ENCODE measurements around the gene HSD3B7.

The HSD3B7 gene

DNA sequence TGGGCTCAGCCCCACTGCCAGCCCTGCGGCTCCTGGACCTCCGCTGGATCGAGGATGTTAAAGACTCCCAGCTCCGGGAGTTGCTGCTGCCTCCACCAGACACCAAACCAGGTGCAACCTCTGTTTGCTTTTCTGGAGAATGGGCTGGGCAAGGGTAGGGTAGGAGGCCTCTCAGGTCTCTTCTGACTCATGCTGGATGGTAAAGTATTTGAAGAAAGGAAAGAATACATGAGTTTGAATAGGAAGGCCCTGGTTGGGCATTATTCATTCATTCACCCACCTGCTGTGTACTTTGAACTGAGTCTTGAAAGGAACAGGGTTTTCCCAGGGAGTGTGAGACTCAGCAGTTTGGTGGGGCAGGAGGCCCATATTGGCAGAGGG lies 42.6 kb upstream of the HSD3B7 start:
- Histone ChIP-seq H3K9ac (ENCODE audit: low read depth, low read length) (no peak overlapping the region), H3K27ac (ENCODE audit: low read length) (no peak overlapping the region), H3K4me3 (ENCODE audit: low read depth in 1 of 2, low read length in 2 of 2) (no peak overlapping the region), H3K79me2 (ENCODE audit: insufficient read depth, low read length) (peaks cover 6% of the 10 kb centered on the region; the same call in 1 of the 2 replicates), H2AFZ (ENCODE audit: low read depth, low read length) (no peak overlapping the region), H3K9me3 (ENCODE audit: insufficient read depth, low read length, severe bottlenecking) (no peaks in the 10 kb centered on the region), H3K4me1 (ENCODE audit: insufficient read depth, low read length) (peaks cover 10% of the 10 kb centered on the region), H3K36me3 (ENCODE audit: insufficient read depth, low read length) (peaks cover 77% of the 10 kb centered on the region), H4K20me1 (ENCODE audit: insufficient read depth, low read length) (peaks cover 17% of the 10 kb centered on the region), H3K4me2 (ENCODE audit: insufficient read depth, low read length) (no peak overlapping the region), H3K27me3 (ENCODE audit: insufficient read depth, low read length, poor library complexity) (no peaks in the 10 kb centered on the region)
- TF ChIP-seq EZH2 (IDR thresholded peaks at IDR 0.05; ENCODE audit: borderline replicate concordance, low read depth, low read length, severe bottlenecking) = no peak
- TF ChIP-seq, protein P1, sequence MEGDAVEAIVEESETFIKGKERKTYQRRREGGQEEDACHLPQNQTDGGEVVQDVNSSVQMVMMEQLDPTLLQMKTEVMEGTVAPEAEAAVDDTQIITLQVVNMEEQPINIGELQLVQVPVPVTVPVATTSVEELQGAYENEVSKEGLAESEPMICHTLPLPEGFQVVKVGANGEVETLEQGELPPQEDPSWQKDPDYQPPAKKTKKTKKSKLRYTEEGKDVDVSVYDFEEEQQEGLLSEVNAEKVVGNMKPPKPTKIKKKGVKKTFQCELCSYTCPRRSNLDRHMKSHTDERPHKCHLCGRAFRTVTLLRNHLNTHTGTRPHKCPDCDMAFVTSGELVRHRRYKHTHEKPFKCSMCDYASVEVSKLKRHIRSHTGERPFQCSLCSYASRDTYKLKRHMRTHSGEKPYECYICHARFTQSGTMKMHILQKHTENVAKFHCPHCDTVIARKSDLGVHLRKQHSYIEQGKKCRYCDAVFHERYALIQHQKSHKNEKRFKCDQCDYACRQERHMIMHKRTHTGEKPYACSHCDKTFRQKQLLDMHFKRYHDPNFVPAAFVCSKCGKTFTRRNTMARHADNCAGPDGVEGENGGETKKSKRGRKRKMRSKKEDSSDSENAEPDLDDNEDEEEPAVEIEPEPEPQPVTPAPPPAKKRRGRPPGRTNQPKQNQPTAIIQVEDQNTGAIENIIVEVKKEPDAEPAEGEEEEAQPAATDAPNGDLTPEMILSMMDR (IDR thresholded peaks at IDR 0.05; ENCODE audit: borderline replicate concordance, extremely low read depth, low read length, poor library complexity, severe bottlenecking) = no peak
- no peak for ATAC-seq (ENCODE audit: insufficient read depth, low read depth)
- DNase-seq = no peak

DNA sequence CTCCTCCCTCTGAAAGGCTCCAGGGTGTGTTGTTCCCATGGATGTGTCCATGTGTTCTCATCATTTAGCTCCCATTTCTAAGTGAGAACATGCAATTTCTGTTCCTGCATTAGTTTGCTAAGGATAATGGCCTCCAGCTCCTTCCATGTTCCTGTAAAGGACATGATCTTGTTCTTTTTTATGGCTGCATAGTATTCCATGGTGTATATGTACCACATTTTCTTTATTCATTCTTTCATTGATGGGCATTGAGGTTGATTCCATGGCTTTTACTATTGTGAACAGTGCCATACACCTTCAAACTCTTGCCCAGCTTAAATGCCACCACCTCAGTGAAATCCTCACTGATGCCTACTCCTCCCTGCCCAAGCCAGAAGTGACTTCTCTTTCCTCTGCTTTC lies 40.7 kb upstream of the HSD3B7 start:
- no peak overlapping the region for H2AFZ ChIP-seq (ENCODE audit: low read depth, low read length)
- no peaks in the 10 kb centered on the region for H3K27me3 ChIP-seq (ENCODE audit: insufficient read depth, low read length, poor library complexity)
- H3K4me2 ChIP-seq (ENCODE audit: insufficient read depth, low read length) = no peak overlapping the region
- no peaks in the 10 kb centered on the region for H3K9me3 ChIP-seq (ENCODE audit: insufficient read depth, low read length, severe bottlenecking)
- DNase-seq = no peak
- no peak overlapping the region for H3K9ac ChIP-seq (ENCODE audit: low read depth, low read length)
- no peak overlapping the region for H3K4me3 ChIP-seq (ENCODE audit: low read depth in 1 of 2, low read length in 2 of 2)
- H3K27ac ChIP-seq (ENCODE audit: low read length) = no peak overlapping the region
- no peak for ATAC-seq (ENCODE audit: insufficient read depth, low read depth)
- peaks cover 3% of the 10 kb centered on the region; the same call in 1 of the 2 replicates for H3K79me2 ChIP-seq (ENCODE audit: insufficient read depth, low read length)
- no peaks in the 10 kb centered on the region for H3K4me1 ChIP-seq (ENCODE audit: insufficient read depth, low read length)
- TF ChIP-seq, protein P1 (IDR thresholded peaks at IDR 0.05; ENCODE audit: borderline replicate concordance, extremely low read depth, low read length, poor library complexity, severe bottlenecking) = no peak
- no peak for TF ChIP-seq EZH2 (IDR thresholded peaks at IDR 0.05; ENCODE audit: borderline replicate concordance, low read depth, low read length, severe bottlenecking)
- peaks cover 11% of the 10 kb centered on the region; the same call in 1 of the 2 replicates for H4K20me1 ChIP-seq (ENCODE audit: insufficient read depth, low read length)
- H3K36me3 ChIP-seq (ENCODE audit: insufficient read depth, low read length) = peaks cover 76% of the 10 kb centered on the region

DNA sequence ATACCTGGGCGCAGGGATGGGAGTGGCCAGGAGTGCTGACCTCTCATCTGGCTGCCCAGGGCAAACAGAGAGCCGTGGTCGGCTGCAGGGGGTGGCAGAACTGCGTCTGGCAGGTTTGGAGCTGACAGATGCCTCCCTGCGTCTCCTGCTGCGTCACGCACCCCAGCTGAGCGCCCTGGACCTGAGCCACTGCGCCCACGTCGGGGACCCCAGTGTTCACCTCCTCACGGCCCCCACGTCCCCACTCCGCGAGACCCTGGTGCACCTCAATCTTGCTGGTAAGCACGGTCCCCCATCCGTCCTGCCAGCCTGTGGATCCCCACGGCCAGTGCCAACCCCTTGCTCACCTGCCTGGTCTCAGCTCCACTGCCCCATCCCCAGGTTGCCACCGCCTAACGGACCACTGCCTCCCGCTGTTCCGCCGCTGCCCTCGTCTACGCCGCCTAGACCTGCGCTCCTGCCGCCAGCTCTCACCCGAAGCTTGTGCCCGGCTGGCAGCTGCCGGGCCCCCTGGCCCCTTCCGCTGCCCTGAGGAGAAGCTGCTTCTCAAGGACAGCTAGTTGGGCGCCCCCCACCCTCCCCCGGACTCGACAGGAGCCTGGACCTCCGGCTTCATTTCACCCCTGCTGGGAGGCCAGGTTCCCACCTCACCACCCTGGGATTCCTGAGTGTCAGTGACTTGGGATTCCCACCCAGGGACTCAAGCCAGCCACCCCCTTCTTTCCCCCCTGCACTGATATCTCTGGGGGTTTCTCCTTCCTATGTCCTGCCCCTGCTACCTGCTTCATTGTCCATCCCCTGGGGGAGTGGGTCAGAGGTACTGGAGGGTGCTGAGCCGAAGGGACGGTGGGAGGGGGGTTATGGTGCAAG lies 38.1 kb upstream of the HSD3B7 start:
- Histone ChIP-seq H3K27ac (ENCODE audit: low read length) (no peak overlapping the region), H4K20me1 (ENCODE audit: insufficient read depth, low read length) (peaks cover 6% of the 10 kb centered on the region; the same call in 1 of the 2 replicates), H3K4me3 (ENCODE audit: low read depth in 1 of 2, low read length in 2 of 2) (no peak overlapping the region), H3K79me2 (ENCODE audit: insufficient read depth, low read length) (peaks cover 3% of the 10 kb centered on the region; the same call in 1 of the 2 replicates), H3K4me1 (ENCODE audit: insufficient read depth, low read length) (peaks cover 18% of the 10 kb centered on the region), H3K4me2 (ENCODE audit: insufficient read depth, low read length) (no peak overlapping the region), H3K9ac (ENCODE audit: low read depth, low read length) (no peak overlapping the region), H3K9me3 (ENCODE audit: insufficient read depth, low read length, severe bottlenecking) (no peaks in the 10 kb centered on the region), H3K27me3 (ENCODE audit: insufficient read depth, low read length, poor library complexity) (no peaks in the 10 kb centered on the region), H2AFZ (ENCODE audit: low read depth, low read length) (no peak overlapping the region), H3K36me3 (ENCODE audit: insufficient read depth, low read length) (peaks cover 54% of the 10 kb centered on the region)
- no peak for DNase-seq
- TF ChIP-seq EZH2 (IDR thresholded peaks at IDR 0.05; ENCODE audit: borderline replicate concordance, low read depth, low read length, severe bottlenecking) = no peak
- TF ChIP-seq, protein P1 (IDR thresholded peaks at IDR 0.05; ENCODE audit: borderline replicate concordance, extremely low read depth, low read length, poor library complexity, severe bottlenecking) = no peak
- no peak for ATAC-seq (ENCODE audit: insufficient read depth, low read depth)
